ENCODE results near the gene SUCLA2.

Gene SUCLA2

GRCh38 chr13:47897411-47898050 is 103.5 kb downstream of the SUCLA2 start:
- no peak for DNase-seq

GRCh38 chr13:47896546-47896945 is 104.5 kb downstream of the SUCLA2 start:
- DNase-seq: no peak

- no peak for DNase-seq
These were observed 105.0 kb downstream of the SUCLA2 start for GRCh38 chr13:47896111-47896510.

GRCh38 chr13:47893527-47893926 is 107.5 kb downstream of the SUCLA2 start:
- no peak for DNase-seq
